Colonic mucosa (tissue), 4 donors: ENCODE data around the gene PTPRJ. TPM values are rescaled to one million over a fixed set of nuclear protein-coding genes. Genes with fewer than 3 reads are reported as not detected.

Experiments
- DNase-seq: peaks from one replicate; pipeline ENCODE4 v3.0.0-alpha.2; 2020
- H3K27ac ChIP-seq: fragments of 200-600 bp; one replicate; pipeline ENCODE4 v1.8.0; 2021
- H3K27me3 ChIP-seq: fragments of 200-600 bp; one replicate; pipeline ENCODE4 v1.8.0; 2021
- H3K36me3 ChIP-seq: fragments of 200-600 bp; one replicate; pipeline ENCODE4 v1.8.0; 2021
- H3K4me1 ChIP-seq: fragments of 200-600 bp; one replicate; pipeline ENCODE4 v1.8.0; 2021; ENCODE audit warnings: mild to moderate bottlenecking
- H3K4me3 ChIP-seq: fragments of 200-600 bp; one replicate; pipeline ENCODE4 v1.8.0; 2021
- H3K9ac ChIP-seq, 2 donors: one replicate each; pipeline ENCODE4 v1.7.0; 2013; ENCODE audit warnings: control low read depth in 2 of 2, low read depth in 2 of 2, low read length in 2 of 2
- H3K9me3 ChIP-seq: fragments of 200-600 bp; one replicate; pipeline ENCODE4 v1.8.0; 2021
- intact Hi-C: fragments of 100-400 bp; cut with DNase I; formaldehyde crosslinking; loops from one replicate; pipeline ENCODE4 v1.14.1; 2022
- total RNA-seq, 2 donors: library from RNA; stranded (reverse); fragmentation: NEBNext Ultra II Directional in 1 of 2; extraction: Animal tissue kit (Norgen Biotek cat#: 25700) in 1 of 2; gene quantifications; one replicate each; pipeline ENCODE4 v1.2.1, GENCODE V29; 2021
- TF ChIP-seq, protein P1 (sequence below): fragments of 200-600 bp; IDR thresholded peaks from one replicate; pipeline ENCODE4 v1.8.0; 2022; ENCODE audit warnings: antibody characterized with exemption, mild to moderate bottlenecking
- donor health status: healthy.
- donor health status: DM: no; HTN: no; CAD: no.
- donor health status: DM: no; HTN: no; CAD: no.

PTPRJ gene
- total RNA-seq, 2 donors from 2014 or later = 37.5 to 45.7 TPM

DNA sequence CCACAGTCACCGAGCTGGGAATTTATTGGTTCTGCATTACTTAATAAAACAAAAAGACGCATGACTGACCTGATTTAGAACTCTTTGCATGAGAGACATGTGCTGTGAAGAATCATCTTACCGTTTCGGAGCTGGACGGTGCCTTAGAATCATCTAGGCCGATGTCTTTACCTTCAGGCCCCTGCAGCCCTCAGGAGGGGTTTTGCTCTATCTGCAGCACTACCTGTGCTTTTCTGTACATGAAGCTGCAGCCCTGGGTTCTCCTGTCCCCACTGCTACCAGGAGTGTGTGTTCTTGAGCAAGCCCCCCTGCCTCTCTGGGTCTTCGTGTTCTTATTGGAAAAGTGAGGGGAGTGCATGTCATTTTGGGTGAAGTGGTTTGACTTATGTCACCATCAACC lies 142.3 kb downstream of the PTPRJ start:
- Histone ChIP-seq H3K27me3 (no peaks in the 10 kb centered on the region), H3K4me1 (no peaks in the 10 kb centered on the region), H3K27ac (no peak overlapping the region), H3K9ac (no peak overlapping the region), H3K9me3 (no peaks in the 10 kb centered on the region), H3K36me3 (peaks cover 4% of the 10 kb centered on the region), H3K4me3 (no peak overlapping the region)
- intact Hi-C loops = no loop called here
- TF ChIP-seq, protein P1, sequence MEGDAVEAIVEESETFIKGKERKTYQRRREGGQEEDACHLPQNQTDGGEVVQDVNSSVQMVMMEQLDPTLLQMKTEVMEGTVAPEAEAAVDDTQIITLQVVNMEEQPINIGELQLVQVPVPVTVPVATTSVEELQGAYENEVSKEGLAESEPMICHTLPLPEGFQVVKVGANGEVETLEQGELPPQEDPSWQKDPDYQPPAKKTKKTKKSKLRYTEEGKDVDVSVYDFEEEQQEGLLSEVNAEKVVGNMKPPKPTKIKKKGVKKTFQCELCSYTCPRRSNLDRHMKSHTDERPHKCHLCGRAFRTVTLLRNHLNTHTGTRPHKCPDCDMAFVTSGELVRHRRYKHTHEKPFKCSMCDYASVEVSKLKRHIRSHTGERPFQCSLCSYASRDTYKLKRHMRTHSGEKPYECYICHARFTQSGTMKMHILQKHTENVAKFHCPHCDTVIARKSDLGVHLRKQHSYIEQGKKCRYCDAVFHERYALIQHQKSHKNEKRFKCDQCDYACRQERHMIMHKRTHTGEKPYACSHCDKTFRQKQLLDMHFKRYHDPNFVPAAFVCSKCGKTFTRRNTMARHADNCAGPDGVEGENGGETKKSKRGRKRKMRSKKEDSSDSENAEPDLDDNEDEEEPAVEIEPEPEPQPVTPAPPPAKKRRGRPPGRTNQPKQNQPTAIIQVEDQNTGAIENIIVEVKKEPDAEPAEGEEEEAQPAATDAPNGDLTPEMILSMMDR = no peak
- DNase-seq = no peak

DNA sequence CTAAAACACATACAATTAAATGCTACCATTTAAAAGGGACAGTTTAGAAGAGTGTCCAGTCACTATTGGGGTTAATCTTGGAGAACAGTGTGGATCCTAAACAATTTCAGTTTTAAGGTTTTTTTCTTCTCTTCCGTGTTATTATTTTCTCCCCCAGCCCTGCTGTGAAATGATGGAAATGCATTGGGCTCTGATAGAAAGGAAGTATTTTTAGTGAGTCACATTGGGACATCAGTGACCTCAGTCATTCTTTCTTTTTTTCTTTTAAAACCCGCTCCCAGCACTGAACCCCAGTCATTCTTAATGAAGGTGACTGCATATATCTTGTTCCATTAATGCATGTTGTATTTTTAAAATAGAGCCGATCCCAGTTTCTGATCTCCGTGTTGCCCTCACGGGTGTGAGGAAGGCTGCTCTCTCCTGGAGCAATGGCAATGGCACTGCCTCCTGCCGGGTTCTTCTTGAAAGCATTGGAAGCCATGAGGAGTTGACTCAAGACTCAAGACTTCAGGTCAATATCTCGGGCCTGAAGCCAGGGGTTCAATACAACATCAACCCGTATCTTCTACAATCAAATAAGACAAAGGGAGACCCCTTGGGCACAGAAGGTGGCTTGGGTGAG lies 143.0 kb downstream of the PTPRJ start:
- Histone ChIP-seq H3K27me3 (no peaks in the 10 kb centered on the region), H3K9ac (no peak overlapping the region), H3K36me3 (peaks cover 9% of the 10 kb centered on the region), H3K4me3 (no peak overlapping the region), H3K4me1 (no peaks in the 10 kb centered on the region), H3K9me3 (no peaks in the 10 kb centered on the region), H3K27ac (no peak overlapping the region)
- intact Hi-C loops = no loop called here
- TF ChIP-seq, protein P1 = no peak
- DNase-seq = no peak

DNA sequence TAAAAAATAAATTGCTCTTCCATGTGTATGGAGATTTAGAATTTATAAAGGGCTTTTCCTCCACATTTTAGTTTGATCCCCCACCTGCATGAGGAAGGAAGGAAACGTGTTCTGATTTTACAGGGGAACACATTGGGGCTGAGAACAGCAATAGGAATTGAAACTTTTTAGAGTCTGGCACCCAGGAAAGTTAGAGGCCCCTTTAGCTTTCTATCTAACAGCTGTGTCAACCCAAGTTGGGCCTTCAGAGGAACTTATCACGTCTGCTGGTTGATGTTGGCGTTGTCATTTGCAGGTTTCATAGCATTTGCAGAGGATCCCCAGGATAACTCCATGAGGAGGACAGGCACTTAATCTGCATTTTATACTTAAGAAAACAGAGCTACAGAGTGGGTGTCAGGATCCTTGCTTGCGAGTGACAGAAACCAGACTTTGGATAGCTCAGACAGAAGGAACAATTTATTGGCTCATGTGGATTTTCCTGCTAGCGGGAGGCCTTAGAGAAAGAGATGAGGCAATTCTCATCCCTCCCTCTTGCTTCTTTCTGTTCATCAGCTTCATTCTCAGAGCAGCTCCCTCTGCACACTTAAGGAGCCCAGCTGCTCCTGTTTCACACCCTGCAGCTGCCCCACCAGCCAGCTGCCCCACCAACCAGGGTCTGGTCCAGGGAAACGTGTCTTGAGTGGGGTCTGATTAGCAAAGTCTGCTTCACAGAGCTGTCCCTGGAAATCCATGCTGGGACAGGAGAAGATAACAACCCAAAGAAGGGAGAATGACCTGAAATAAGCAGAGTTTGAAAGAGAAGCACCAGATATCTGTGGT lies 143.8 kb downstream of the PTPRJ start:
- no peak overlapping the region for H3K9ac ChIP-seq
- DNase-seq = no peak
- H3K36me3 ChIP-seq = peaks cover 9% of the 10 kb centered on the region
- intact Hi-C loops = no loop called here
- no peaks in the 10 kb centered on the region for H3K9me3 ChIP-seq
- no peaks in the 10 kb centered on the region for H3K27me3 ChIP-seq
- H3K4me1 ChIP-seq = no peaks in the 10 kb centered on the region
- no peak overlapping the region for H3K27ac ChIP-seq
- TF ChIP-seq, protein P1 = no peak
- no peak overlapping the region for H3K4me3 ChIP-seq

DNA sequence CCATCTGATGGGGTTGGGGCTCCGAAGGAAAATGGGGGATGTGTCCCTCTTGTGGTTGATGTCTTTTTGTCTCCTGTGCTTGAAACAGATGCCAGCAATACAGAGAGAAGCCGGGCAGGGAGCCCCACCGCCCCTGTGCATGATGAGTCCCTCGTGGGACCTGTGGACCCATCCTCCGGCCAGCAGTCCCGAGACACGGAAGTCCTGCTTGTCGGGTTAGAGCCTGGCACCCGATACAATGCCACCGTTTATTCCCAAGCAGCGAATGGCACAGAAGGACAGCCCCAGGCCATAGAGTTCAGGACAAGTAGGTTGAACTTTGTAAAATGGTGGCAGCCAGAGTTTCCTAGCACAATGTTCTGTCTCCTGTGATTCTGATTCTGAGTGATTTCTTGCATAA lies 144.5 kb downstream of the PTPRJ start:
- no peaks in the 10 kb centered on the region for H3K27me3 ChIP-seq
- H3K36me3 ChIP-seq = peaks cover 9% of the 10 kb centered on the region
- no peaks in the 10 kb centered on the region for H3K9me3 ChIP-seq
- no peak overlapping the region for H3K27ac ChIP-seq
- TF ChIP-seq, protein P1 = no peak
- H3K4me1 ChIP-seq = no peaks in the 10 kb centered on the region
- intact Hi-C loops = no loop called here
- no peak overlapping the region for H3K9ac ChIP-seq
- DNase-seq = no peak
- H3K4me3 ChIP-seq = no peak overlapping the region

DNA sequence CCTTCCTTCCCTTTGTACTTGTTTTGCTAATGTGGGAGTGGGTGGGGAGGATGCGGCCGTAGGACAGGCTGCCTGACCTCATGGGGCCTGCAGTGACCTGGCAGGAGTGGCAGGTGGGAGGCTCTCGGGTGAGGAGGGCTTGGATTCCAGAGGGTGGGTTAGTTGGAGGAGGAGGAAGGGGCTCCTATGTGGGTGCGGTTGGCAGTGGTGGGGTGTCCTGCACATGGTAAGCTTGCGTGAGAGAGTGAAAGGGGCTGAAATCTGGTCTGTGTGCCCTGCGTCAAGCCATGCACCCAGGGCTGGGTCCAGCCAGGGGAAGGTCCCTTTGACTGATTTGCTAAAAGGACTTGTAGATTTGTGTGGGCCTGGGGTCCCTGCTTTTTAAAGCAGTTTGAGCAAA lies 145.5 kb downstream of the PTPRJ start:
- intact Hi-C loops = no loop called here
- no peak overlapping the region for H3K27ac ChIP-seq
- no peaks in the 10 kb centered on the region for H3K4me1 ChIP-seq
- no peaks in the 10 kb centered on the region for H3K9me3 ChIP-seq
- H3K4me3 ChIP-seq = no peak overlapping the region
- no peak for DNase-seq
- TF ChIP-seq, protein P1 = no peak
- peaks cover 9% of the 10 kb centered on the region for H3K36me3 ChIP-seq
- no peaks in the 10 kb centered on the region for H3K27me3 ChIP-seq
- no peak overlapping the region for H3K9ac ChIP-seq
